Measurements from ENCODE around the gene ALDH5A1. TPM values are rescaled to one million over a fixed set of nuclear protein-coding genes. Genes with fewer than 3 reads are reported as not detected.
A peak's percentile ranks its signal among the peaks of the same experiment; 100 is the strongest.

The ALDH5A1 gene
- total and polyA plus RNA-seq, 2 of the 13 experiments (the other 11 are each of a cell fraction or from before 2014, with no cell fraction given), result 12.8 to 32.5 TPM

DNA sequence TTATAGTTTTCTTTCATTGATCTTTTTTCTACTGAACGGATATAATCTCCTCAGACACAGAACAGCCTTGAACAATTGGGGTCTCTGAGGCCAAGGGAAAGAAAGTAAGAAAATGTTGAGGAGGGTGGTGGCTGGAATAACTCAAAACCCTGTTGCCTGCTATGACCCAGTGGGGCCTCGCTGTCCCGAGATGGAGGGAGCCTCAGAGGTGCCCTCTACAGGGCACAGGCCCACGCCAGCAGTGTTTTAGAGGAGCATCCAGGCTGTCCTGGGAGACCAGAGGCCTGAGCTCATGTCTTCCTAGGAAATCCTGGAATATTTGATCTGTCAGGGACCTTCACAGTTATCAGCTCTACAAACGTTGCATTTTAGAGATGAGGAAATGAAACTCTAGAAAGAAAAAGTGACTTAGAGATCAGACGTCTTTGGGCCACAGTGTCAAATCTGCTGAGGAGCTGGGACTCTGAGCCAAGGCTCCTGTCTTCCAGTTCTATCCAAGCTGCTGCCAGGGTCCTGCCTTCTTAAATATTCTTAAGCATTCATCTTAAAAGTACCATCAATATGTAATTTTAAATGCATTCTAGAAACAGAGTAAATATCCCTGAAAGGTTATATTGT is 26.3 kb downstream of the ALDH5A1 start (continued):
- TF ChIP-seq ZNF331 (CRISPR knock-in tag; IDR thresholded peaks at IDR 0.05) (no peak), STAG1 (CRISPR knock-in tag; IDR thresholded peaks at IDR 0.05) (peak; percentile 84), ZBTB7B (CRISPR knock-in tag; IDR thresholded peaks at IDR 0.05) (no peak), ZC3H4 (CRISPR knock-in tag; IDR thresholded peaks at IDR 0.05; ENCODE audit: borderline replicate concordance) (no peak), KLF16 (CRISPR knock-in tag; IDR thresholded peaks at IDR 0.05) (0 out of 4 replicates have a peak, but pooled peaks of 1 of the 2 experiments have one; percentile 45), BCL6 (CRISPR knock-in tag; IDR thresholded peaks at IDR 0.05) (0 out of 2 replicates have a peak, but pooled peaks have one; percentile 13), RAD21 (CRISPR knock-in tag; IDR thresholded peaks at IDR 0.05) (peak; percentile 87), MIXL1 (CRISPR knock-in tag; IDR thresholded peaks at IDR 0.05) (0 out of 2 replicates have a peak, but pooled peaks have one; percentile 44), ZNF747 (CRISPR knock-in tag; IDR thresholded peaks at IDR 0.05; ENCODE audit: borderline replicate concordance) (0 out of 2 replicates have a peak, but pooled peaks have one; percentile 39), ISX (CRISPR knock-in tag; conservative IDR thresholded peaks at IDR 0.05) (no peak), SP4 (CRISPR knock-in tag; IDR thresholded peaks at IDR 0.05) (peak; percentile 52; the same call in 1 of the 2 replicates), KLF11 (CRISPR knock-in tag; IDR thresholded peaks at IDR 0.05) (0 out of 2 replicates have a peak, but pooled peaks have one; percentile 60), FOXM1 (CRISPR knock-in tag; IDR thresholded peaks at IDR 0.05) (no peak), XRCC5 (optimal IDR thresholded peaks at IDR 0.05; ENCODE audit: low read length) (peak; percentile 94), RBAK (CRISPR knock-in tag; IDR thresholded peaks at IDR 0.05) (no peak), CBX5 (CRISPR knock-in tag; IDR thresholded peaks at IDR 0.05; ENCODE audit: borderline replicate concordance) (peak; percentile 51; the same call in 1 of the 2 replicates), MAF1 (CRISPR knock-in tag; IDR thresholded peaks at IDR 0.05; ENCODE audit: borderline replicate concordance) (no peak), ZNF75D (CRISPR knock-in tag; IDR thresholded peaks at IDR 0.05; ENCODE audit: borderline replicate concordance) (0 out of 2 replicates have a peak, but pooled peaks have one; percentile 81), GFI1 (CRISPR knock-in tag; IDR thresholded peaks at IDR 0.05; ENCODE audit: borderline replicate concordance) (0 out of 2 replicates have a peak, but pooled peaks have one; percentile 36), FOSL2 (CRISPR knock-in tag; IDR thresholded peaks at IDR 0.05) (peak; percentile 48; the same call in 1 of the 2 replicates), CENPT (CRISPR knock-in tag; IDR thresholded peaks at IDR 0.05; ENCODE audit: low read depth) (no peak), SOX6 (IDR thresholded peaks at IDR 0.05) (no peak), SOX6 (CRISPR knock-in tag; IDR thresholded peaks at IDR 0.05) (peak; percentile 38; the same call in 1 of the 2 replicates)
- TF ChIP-seq, protein P1, sequence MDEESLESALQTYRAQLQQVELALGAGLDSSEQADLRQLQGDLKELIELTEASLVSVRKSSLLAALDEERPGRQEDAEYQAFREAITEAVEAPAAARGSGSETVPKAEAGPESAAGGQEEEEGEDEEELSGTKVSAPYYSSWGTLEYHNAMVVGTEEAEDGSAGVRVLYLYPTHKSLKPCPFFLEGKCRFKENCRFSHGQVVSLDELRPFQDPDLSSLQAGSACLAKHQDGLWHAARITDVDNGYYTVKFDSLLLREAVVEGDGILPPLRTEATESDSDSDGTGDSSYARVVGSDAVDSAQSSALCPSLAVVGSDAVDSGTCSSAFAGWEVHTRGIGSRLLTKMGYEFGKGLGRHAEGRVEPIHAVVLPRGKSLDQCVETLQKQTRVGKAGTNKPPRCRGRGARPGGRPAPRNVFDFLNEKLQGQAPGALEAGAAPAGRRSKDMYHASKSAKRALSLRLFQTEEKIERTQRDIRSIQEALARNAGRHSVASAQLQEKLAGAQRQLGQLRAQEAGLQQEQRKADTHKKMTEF (CRISPR knock-in tag; IDR thresholded peaks at IDR 0.05), result 0 out of 2 replicates have a peak, but pooled peaks have one; percentile 32
- TF ChIP-seq, protein P2, sequence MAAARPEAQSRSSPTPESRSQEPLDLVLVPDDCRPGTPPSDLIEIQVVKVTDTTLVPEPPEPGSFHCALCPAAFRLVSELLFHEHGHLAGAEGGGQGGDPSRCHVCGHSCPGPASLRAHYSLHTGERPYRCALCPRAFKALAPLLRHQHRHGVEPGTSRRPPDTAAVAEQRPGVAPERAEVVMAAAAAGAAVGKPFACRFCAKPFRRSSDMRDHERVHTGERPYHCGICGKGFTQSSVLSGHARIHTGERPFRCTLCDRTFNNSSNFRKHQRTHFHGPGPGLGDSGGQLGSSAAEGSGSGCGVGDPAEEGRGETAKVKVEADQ (CRISPR knock-in tag; IDR thresholded peaks at IDR 0.05; ENCODE audit: borderline replicate concordance), result no peak
- TF ChIP-seq, protein P3, sequence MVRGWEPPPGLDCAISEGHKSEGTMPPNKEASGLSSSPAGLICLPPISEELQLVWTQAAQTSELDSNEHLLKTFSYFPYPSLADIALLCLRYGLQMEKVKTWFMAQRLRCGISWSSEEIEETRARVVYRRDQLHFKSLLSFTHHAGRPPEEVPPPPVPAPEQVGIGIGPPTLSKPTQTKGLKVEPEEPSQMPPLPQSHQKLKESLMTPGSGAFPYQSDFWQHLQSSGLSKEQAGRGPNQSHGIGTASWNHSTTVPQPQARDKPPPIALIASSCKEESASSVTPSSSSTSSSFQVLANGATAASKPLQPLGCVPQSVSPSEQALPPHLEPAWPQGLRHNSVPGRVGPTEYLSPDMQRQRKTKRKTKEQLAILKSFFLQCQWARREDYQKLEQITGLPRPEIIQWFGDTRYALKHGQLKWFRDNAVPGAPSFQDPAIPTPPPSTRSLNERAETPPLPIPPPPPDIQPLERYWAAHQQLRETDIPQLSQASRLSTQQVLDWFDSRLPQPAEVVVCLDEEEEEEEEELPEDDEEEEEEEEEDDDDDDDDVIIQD (CRISPR knock-in tag; IDR thresholded peaks at IDR 0.05; ENCODE audit: low read depth), result peak; percentile 49; the same call in 1 of the 2 replicates
- TF ChIP-seq, protein P4, sequence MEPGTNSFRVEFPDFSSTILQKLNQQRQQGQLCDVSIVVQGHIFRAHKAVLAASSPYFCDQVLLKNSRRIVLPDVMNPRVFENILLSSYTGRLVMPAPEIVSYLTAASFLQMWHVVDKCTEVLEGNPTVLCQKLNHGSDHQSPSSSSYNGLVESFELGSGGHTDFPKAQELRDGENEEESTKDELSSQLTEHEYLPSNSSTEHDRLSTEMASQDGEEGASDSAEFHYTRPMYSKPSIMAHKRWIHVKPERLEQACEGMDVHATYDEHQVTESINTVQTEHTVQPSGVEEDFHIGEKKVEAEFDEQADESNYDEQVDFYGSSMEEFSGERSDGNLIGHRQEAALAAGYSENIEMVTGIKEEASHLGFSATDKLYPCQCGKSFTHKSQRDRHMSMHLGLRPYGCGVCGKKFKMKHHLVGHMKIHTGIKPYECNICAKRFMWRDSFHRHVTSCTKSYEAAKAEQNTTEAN (CRISPR knock-in tag; conservative IDR thresholded peaks at IDR 0.05), result no peak

Data from HepG2 (cell line).